SU-DHL-6 (cell line): ENCODE measurements around the gene GARNL3.

Experiments used
- EZH2phosphoT487 ChIP-seq: fragments of 200-600 bp; sonication (generic), shearing (Covaris generic); conservative IDR thresholded peaks from 2 replicates; pipeline ENCODE4 v1.6.1; 2018; ENCODE audit warnings: mild to moderate bottlenecking, antibody characterized with exemption, low read length, moderate library complexity, mixed read lengths
- TF ChIP-seq, protein P1 (sequence below): fragments of 200-600 bp; sonication (generic); IDR thresholded peaks from one replicate; pipeline ENCODE4 v1.5.1; 2017; ENCODE audit warnings: antibody characterized with exemption, mild to moderate bottlenecking, low read length, moderate library complexity; ENCODE audit not compliant: insufficient read depth, poor library complexity, severe bottlenecking

GRCh38 chr9:127307802-127308201 is 43.2 kb downstream of the GARNL3 start:
- TF ChIP-seq, protein P1, sequence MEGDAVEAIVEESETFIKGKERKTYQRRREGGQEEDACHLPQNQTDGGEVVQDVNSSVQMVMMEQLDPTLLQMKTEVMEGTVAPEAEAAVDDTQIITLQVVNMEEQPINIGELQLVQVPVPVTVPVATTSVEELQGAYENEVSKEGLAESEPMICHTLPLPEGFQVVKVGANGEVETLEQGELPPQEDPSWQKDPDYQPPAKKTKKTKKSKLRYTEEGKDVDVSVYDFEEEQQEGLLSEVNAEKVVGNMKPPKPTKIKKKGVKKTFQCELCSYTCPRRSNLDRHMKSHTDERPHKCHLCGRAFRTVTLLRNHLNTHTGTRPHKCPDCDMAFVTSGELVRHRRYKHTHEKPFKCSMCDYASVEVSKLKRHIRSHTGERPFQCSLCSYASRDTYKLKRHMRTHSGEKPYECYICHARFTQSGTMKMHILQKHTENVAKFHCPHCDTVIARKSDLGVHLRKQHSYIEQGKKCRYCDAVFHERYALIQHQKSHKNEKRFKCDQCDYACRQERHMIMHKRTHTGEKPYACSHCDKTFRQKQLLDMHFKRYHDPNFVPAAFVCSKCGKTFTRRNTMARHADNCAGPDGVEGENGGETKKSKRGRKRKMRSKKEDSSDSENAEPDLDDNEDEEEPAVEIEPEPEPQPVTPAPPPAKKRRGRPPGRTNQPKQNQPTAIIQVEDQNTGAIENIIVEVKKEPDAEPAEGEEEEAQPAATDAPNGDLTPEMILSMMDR, result no peak
- no peak for TF ChIP-seq EZH2phosphoT487
